ENCODE results near the gene RHOB.
"Not testable (repeated sequence)": the region's sequence is repeated elsewhere in the genome, so short reads cannot be mapped to it uniquely, and the experiment has no call there.

Gene RHOB

DNA sequence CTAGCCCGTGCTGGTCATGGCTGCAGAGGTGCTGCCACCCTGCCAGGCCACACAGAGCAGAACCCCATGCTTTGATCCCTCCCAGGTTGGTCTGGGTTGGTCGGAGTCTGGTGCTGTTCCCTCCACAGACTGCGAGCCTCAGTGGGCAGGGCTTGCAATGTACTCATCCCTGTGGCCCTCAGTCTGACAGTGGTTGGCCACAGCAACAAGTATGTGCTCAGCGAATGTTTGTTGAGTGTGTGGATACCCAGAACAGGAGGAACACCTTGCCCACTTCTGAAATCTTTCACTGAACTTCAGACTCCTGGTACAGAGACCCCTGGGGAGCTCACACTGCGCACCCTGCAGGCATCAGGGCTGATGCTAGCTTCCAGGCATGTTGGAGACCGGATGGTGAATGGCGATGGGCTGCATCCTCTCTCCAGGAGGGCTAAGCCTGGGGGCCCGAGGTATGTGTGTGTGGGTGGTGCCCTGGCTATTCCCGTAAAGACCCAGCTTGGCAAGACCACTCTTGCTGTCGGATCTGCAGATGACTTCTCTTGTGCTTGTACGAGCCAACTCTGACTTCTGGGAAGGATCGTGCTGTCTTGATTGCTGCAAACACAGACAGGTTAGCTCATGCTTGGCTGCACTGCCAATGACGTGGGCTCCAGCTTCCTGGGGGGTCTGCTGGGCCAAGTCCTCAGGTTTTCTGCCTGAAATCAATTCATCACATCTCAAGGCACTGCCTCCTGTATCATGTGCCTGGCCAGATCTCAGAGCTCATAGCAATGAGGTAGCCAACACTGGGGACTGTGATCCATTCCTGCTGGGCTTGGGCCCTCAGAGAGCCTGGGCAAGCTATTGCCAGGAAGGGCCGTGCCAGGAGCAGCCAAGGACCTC, 43.7 kb downstream of the RHOB start:
- Histone ChIP-seq H3K36me3 (ENCODE audit: control insufficient read depth, low read length) (no peaks in the 10 kb centered on the region), H3K27me3 (ENCODE audit: control insufficient read depth, low read length) (0 out of 2 replicates have a peak, but pooled peaks cover 4% of the 10 kb centered on the region), H4K20me1 (ENCODE audit: control insufficient read depth, insufficient read depth, low read depth, low read length) (no peaks in the 10 kb centered on the region)

DNA sequence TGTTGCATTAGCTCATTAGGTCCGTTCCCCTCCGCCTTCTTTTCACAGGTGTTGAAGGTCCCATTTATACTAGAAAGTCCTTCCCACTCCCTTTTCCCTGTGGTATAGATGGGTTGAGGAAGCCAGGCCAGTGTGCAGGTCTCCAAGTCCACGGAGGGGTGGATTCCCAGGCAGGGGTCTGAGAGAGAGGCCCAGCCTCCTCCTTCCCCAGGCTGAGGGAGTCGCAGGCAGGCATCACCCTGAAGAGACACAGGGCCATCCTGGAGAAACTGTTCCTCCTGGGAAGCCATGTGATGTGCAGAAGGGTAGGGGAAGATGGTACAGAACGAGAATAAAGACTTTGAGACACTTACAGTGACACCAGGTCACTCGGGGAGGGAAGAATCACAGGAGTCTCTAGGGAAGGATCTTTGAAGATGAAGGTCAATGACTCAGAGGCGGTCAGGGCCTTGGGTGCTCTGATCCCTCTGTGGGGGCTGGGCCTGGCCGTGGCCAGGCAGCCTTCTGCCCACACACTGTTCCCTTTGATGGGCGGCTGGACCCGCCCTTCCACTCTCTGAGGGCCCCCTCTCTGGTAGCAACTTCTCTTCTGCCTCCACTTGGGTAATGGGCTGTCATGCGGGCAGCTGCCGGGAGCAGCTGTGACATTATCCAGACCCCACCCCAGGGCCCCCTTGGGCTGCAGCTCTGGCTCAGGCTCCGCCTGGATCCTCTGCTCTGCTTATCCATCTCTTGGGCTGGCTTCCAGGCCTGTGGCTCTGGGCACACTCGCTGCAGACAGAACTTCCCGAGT, 45.1 kb downstream of the RHOB start:
- Histone ChIP-seq H3K9me3 (ENCODE audit: control insufficient read depth, insufficient read depth, low read length) (no peaks in the 10 kb centered on the region), H3K27ac (ENCODE audit: low read depth, low read length) (no peak overlapping the region), H3K4me2 (ENCODE audit: low read length) (no peak overlapping the region), H3F3A (ENCODE audit: control insufficient read depth, insufficient read depth) (no peaks in the 10 kb centered on the region), H3K36me3 (ENCODE audit: control insufficient read depth, low read length) (no peaks in the 10 kb centered on the region), H3K4me1 (ENCODE audit: control insufficient read depth, low read length) (no peaks in the 10 kb centered on the region), H3K79me2 (ENCODE audit: control insufficient read depth, low read length) (no peaks in the 10 kb centered on the region), H4K20me1 (ENCODE audit: control insufficient read depth, insufficient read depth, low read depth, low read length) (no peaks in the 10 kb centered on the region), H3K27me3 (ENCODE audit: control insufficient read depth, low read length) (peaks cover 4% of the 10 kb centered on the region; the same call in 1 of the 2 replicates), H3K9me2 (replicated peaks; ENCODE audit: control insufficient read depth, low read length) (no peaks in the 10 kb centered on the region), H3K4me3 (ENCODE audit: low read length) (no peak overlapping the region)
- TF ChIP-seq, protein P1, sequence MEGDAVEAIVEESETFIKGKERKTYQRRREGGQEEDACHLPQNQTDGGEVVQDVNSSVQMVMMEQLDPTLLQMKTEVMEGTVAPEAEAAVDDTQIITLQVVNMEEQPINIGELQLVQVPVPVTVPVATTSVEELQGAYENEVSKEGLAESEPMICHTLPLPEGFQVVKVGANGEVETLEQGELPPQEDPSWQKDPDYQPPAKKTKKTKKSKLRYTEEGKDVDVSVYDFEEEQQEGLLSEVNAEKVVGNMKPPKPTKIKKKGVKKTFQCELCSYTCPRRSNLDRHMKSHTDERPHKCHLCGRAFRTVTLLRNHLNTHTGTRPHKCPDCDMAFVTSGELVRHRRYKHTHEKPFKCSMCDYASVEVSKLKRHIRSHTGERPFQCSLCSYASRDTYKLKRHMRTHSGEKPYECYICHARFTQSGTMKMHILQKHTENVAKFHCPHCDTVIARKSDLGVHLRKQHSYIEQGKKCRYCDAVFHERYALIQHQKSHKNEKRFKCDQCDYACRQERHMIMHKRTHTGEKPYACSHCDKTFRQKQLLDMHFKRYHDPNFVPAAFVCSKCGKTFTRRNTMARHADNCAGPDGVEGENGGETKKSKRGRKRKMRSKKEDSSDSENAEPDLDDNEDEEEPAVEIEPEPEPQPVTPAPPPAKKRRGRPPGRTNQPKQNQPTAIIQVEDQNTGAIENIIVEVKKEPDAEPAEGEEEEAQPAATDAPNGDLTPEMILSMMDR (IDR thresholded peaks at IDR 0.05; ENCODE audit: low read depth, low read length, poor library complexity, severe bottlenecking) = no peak
- no peak for TF ChIP-seq EZH2phosphoT487 (IDR thresholded peaks at IDR 0.05; ENCODE audit: borderline replicate concordance, low read length)

More for the DNA sequence above, 43.7 kb downstream of the RHOB start:
- Histone ChIP-seq H3K4me1 (ENCODE audit: control insufficient read depth, low read length) (no peaks in the 10 kb centered on the region), H3F3A (ENCODE audit: control insufficient read depth, insufficient read depth) (no peaks in the 10 kb centered on the region), H3K4me3 (ENCODE audit: low read length) (no peak overlapping the region), H3K27ac (ENCODE audit: low read depth, low read length) (no peak overlapping the region), H3K79me2 (ENCODE audit: control insufficient read depth, low read length) (no peaks in the 10 kb centered on the region), H3K4me2 (ENCODE audit: low read length) (no peak overlapping the region), H3K9me2 (replicated peaks; ENCODE audit: control insufficient read depth, low read length) (no peaks in the 10 kb centered on the region), H3K9me3 (ENCODE audit: control insufficient read depth, insufficient read depth, low read length) (no peaks in the 10 kb centered on the region)
- TF ChIP-seq, protein P1 (IDR thresholded peaks at IDR 0.05; ENCODE audit: low read depth, low read length, poor library complexity, severe bottlenecking) = no peak
- TF ChIP-seq EZH2phosphoT487 (IDR thresholded peaks at IDR 0.05; ENCODE audit: borderline replicate concordance, low read length) = no peak

DNA sequence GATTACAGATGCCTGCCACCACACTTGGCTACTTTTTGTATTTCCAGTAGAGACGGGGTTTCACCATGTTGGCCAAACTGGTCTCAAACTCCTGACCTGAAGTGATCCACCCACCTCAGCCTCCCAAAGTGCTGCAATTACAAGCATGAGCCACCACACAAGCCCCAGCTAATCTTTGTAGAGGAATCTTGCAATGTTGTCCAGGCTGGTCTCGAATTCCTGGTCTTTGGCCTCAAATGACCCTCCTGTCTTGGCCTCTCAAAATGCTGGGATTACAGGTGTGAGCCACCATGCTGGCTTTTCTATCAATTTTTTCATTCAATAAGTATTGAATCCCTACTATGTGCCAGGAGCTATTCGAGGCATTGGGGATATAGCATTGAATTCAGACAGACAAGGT, 46.2 kb downstream of the RHOB start:
- not testable (repeated sequence) for H3K9me3 ChIP-seq (ENCODE audit: control insufficient read depth, insufficient read depth, low read length); H3K4me3 ChIP-seq (ENCODE audit: low read length); H3K36me3 ChIP-seq (ENCODE audit: control insufficient read depth, low read length); H3K27ac ChIP-seq (ENCODE audit: low read depth, low read length); H3K79me2 ChIP-seq (ENCODE audit: control insufficient read depth, low read length); H3K27me3 ChIP-seq (ENCODE audit: control insufficient read depth, low read length); H4K20me1 ChIP-seq (ENCODE audit: control insufficient read depth, insufficient read depth, low read depth, low read length); H3K9me2 ChIP-seq (replicated peaks; ENCODE audit: control insufficient read depth, low read length); H3K4me2 ChIP-seq (ENCODE audit: low read length); H3K4me1 ChIP-seq (ENCODE audit: control insufficient read depth, low read length); H3F3A ChIP-seq (ENCODE audit: control insufficient read depth, insufficient read depth)

DNA sequence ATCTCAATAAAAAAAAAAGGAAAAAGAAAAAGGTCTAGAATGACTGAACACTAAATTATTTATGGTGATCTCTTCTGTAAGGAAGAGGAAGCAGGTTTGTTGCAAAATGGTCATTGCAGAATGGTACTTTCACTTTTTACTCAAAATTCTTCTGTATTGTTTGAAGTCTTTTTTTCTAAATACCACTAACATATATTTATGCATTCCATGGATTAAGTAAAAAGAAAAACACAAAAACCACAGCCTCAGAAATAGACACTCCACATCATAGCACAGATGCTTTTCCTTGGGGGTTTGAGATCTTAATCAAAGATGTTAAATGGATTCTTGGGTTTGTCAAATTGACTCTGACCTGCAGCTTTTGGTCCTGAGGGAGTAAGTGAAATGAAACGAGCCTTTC, 47.4 kb downstream of the RHOB start:
- H3K27me3 ChIP-seq (ENCODE audit: control insufficient read depth, low read length) = peaks cover 2% of the 10 kb centered on the region; the same call in 1 of the 2 replicates
- H3K9me3 ChIP-seq (ENCODE audit: control insufficient read depth, insufficient read depth, low read length) = no peaks in the 10 kb centered on the region
- H3K4me3 ChIP-seq (ENCODE audit: low read length) = no peak overlapping the region
- no peaks in the 10 kb centered on the region for H3K79me2 ChIP-seq (ENCODE audit: control insufficient read depth, low read length)
- H4K20me1 ChIP-seq (ENCODE audit: control insufficient read depth, insufficient read depth, low read depth, low read length) = no peaks in the 10 kb centered on the region
- no peak overlapping the region for H3K27ac ChIP-seq (ENCODE audit: low read depth, low read length)
- no peaks in the 10 kb centered on the region for H3K9me2 ChIP-seq (replicated peaks; ENCODE audit: control insufficient read depth, low read length)
- TF ChIP-seq, protein P1 (IDR thresholded peaks at IDR 0.05; ENCODE audit: low read depth, low read length, poor library complexity, severe bottlenecking) = no peak
- no peak for TF ChIP-seq EZH2phosphoT487 (IDR thresholded peaks at IDR 0.05; ENCODE audit: borderline replicate concordance, low read length)
- no peaks in the 10 kb centered on the region for H3K4me1 ChIP-seq (ENCODE audit: control insufficient read depth, low read length)
- H3F3A ChIP-seq (ENCODE audit: control insufficient read depth, insufficient read depth) = no peaks in the 10 kb centered on the region
- H3K4me2 ChIP-seq (ENCODE audit: low read length) = no peak overlapping the region
- H3K36me3 ChIP-seq (ENCODE audit: control insufficient read depth, low read length) = no peaks in the 10 kb centered on the region
